NCI-H524 (cell line): ENCODE data around the gene TPM3.
"Not testable (repeated sequence)": the region's sequence is repeated elsewhere in the genome, so short reads cannot be mapped to it uniquely, and the experiment has no call there.

Experiments
- DNase-seq, 2 experiments: peaks; one replicate each; lab custom pipeline; 2025; lab: John Stamatoyannopoulos, UW

Gene TPM3

DNA sequence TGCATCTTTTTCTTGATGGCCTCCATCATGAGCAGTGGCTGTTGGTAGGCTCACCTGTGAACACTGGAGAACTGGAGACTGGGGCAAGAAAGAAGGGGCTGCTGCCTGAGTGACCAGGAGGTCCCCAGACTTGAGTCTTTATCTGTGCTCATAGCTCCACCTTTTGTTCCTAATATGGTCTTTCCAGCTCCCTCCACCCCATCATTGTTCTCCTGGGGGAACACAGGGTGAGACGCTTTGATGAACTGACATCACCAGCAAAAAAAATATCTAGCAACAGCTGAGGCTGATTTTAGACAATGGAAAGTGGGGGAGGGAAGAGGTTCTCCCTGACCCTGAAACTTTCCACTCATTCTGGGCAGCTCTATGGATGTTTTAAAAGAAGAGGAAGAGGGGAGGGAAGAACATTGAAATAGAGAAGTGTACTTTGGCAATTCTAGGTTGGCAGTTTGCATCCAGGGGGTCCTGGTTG is at the start of gene TPM3:
TSS of gene TPM3 (minus strand) at position 111 of the 472 bp plus-strand sequence. CDS start at position 29, 82 bp downstream.
- DNase-seq, result no peak

- no peak for DNase-seq
Measured at GRCh38 chr1:154240294-154240833, 48.5 kb upstream of the TPM3 start.

GRCh38 chr1:154239491-154239890 is 47.6 kb upstream of the TPM3 start:
- DNase-seq, result no peak

- no peak for DNase-seq
Measured at GRCh38 chr1:154237880-154238506, 46.1 kb upstream of the TPM3 start.

- DNase-seq, result no peak
Measured at GRCh38 chr1:154237435-154237834, 45.5 kb upstream of the TPM3 start.

- no peak for DNase-seq
Measured at GRCh38 chr1:154236855-154237254, 45.0 kb upstream of the TPM3 start.

- not testable (repeated sequence) for DNase-seq
Measured at GRCh38 chr1:154233127-154233526, 41.2 kb upstream of the TPM3 start.

GRCh38 chr1:154231112-154231511 is 39.2 kb upstream of the TPM3 start:
- DNase-seq, result not testable (repeated sequence)

DNA sequence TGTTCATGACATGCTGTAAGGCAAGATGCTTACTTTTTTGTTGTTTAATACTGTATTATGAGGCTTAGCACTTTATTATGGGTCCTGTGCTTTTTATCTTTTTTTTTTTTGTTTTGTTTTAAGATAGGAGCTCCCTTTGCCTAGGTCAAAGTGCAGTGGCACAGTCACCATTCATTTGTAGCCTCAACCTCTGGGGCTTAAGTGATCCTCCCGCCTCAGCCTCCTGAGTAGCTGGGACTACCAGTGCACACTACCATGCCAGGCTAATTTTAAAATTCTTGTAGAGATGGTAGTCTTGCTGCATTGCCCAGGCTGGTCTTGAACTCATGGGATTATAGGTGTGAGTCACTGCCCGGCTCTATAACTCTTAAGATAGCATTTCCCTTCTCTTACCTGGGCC is 33.5 kb upstream of the TPM3 start:
- DNase-seq, result no peak

GRCh38 chr1:154223621-154224020 is 31.7 kb upstream of the TPM3 start:
- DNase-seq, result no peak

DNA sequence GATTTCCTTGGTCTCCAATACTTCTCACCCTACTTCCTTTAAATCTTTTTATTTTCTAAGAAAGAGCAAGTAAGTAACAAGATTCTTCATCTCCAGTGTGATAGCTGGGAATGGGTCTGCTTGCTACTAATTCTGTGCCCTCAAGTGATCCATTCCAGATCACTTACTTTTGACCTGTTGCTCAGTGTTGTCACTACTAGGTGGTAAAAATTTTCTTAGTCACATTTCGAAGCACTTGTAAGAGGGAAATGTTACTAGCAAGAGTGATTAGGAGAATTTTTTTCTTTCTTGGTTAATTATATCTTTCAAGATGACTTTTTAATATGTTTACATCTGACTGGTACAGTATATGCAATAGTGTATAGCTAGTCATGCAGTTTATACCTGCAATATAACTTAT is 31.0 kb upstream of the TPM3 start:
- no peak for DNase-seq

- no peak for DNase-seq
Measured at GRCh38 chr1:154222518-154222917, 30.6 kb upstream of the TPM3 start.

DNA sequence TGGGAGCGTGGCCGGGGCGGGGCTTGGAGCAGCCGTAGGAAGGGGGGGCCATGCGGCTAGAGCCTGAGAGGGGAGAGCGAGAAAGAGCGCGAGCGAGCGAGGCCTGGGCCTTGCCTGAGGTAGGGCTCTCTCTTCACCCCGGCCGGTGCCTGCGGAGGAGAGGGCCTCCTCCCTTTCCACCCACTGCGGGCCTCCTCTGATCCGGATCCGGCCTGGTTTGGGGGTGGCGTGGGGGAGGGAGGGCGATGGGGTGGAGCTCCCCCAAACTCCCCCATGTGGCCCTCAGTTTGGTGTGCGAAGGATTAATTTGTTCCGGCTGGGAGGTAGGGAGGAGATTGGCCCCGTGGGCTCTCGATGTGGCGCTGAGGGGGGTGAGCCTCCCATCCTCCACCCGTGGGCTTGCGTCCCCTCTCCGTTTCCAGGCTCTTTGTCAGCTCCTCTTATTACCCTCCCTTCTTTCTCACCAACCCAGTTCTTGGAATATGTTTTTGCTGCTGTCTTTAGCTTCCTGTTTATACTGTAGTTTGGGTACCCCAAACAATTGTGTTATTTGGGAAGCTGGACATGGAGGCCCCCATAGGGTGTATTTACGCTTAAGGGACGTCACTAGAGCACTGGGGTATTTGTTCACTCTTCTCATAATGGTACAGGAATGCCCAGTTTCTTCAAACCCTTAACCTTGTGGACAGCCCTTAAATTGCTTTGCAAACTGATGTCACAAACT is 29.5 kb upstream of the TPM3 start:
- DNase-seq, result peak; percentile 7 to 37

DNA sequence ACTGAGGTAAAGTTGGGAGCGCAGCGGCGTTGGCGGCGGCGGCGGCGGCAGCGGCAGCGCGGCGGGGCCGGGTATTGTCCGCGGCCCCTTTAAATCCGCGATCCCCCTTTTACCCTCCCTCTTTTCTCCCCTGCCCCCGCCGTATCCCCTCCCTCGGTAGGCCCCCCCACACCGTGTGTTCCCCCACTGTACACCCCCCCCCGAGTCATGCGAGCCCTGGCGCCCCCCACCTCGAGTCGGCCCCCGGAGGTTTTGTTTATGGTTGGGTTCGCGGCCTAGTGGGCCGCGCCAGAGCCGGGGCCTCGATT is 29.0 kb upstream of the TPM3 start:
- DNase-seq, result no peak

- DNase-seq, result peak; percentile 98 to 99
Measured at GRCh38 chr1:154220071-154220969, 28.4 kb upstream of the TPM3 start, which contains the start of gene UBAP2L. UBAP2L (plus strand) TSS chr1:154220955; CDS start chr1:154225124, 4,169 bp downstream.

DNA sequence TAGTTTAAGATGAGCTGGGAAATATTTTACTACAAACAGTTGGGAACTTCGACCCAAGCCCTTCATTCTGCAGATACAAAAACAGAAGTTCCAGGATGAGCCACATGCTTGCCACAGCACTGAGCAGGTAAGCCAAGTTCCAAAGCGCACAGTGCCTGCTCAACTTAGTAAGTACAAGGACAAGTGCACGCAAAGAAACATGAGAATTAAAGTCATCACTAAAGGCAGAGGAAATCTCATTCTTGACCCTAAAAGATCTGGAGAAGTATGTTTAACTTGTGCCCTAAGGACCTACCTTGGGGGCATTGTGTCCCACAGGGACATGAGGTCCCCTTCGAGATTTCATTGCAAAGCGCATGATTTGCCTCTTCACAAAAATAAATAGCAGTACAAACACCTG is 27.6 kb upstream of the TPM3 start:
- no peak for DNase-seq

GRCh38 chr1:154218545-154218944 is 26.6 kb upstream of the TPM3 start:
- DNase-seq, result no peak

GRCh38 chr1:154213274-154213673 is 21.4 kb upstream of the TPM3 start:
- DNase-seq, result no peak

- DNase-seq, result no peak
Measured at GRCh38 chr1:154212083-154212482, 20.2 kb upstream of the TPM3 start.

DNA sequence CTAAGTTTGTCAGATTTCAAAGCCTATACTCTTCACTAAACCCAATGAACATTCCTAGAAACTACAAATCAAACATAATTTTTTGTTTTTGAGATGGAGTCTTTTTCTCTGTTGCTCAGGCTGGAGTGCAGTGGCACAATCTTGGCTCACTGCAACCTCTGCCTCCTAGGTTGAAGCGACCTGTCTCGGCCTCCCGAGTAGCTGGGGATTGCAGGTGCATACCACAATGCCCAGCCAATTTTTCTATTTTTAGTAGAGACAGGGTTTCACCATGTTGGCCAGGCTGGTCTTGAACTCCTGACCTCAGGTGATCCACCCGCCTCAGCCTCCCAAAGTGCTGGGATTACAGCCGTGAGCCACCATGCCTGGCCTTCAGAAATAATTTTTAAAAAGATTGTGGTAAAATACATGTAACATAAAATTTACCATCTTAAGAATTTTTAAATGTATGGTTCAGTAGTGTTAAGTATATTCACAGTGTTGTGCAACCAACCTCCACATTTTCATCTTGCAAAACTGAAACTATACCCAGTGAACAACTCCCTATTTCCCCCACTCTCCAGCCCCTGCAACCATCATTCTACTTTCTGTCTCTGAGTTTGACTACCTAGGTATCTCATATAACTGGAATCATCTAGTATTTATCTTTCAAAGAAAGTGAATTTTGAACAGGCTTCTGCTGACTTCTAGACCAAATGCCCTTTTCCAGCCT is 16.9 kb upstream of the TPM3 start:
- DNase-seq, result no peak

DNA sequence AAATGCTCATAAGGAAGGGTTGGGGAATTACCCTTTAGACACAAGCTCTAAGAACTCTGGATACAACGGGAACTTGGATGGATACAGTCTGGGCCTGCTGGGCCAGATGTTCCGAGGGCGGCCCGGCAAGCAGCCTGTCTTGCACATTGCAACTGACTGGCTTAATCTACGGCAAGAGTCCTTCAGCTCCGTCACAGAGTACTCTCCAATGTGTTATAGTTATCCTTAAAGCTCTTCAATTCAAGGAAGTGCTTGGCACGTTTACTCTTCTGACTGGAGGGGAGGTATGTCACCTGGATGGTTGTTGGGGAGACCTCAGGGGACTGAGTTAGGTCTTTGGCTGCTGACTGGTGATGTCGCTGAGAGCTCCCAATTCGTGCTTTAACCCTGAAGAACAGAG is 15.4 kb upstream of the TPM3 start:
- no peak for DNase-seq

GRCh38 chr1:154206196-154206595 is 14.3 kb upstream of the TPM3 start, which contains the start of gene CFAP141:
CFAP141 (minus strand) TSS chr1:154206333; CDS start chr1:154206307, 26 bp downstream.
- DNase-seq, result no peak
